Inflammatory macrophage treated with lipopolysaccharide for 1 hour (primary cell): ENCODE results near the gene ELP4.
A peak's percentile ranks its signal among the peaks of the same experiment; 100 is the strongest.
"Not testable (repeated sequence)": the region's sequence is repeated elsewhere in the genome, so short reads cannot be mapped to it uniquely, and the experiment has no call there.

ENCODE experiments used
- DNase-seq, 2 donors: peaks; one replicate each; pipeline ENCODE4 v3.0.0-alpha.2; 2020 to 2022

Gene ELP4

GRCh38 chr11:31509429-31510345 is at the start of gene ELP4, which contains the start of gene IMMP1L:
Gene ELP4, plus strand, starts transcription at chr11:31509767. Its CDS starts 18 bp downstream, at chr11:31509785.
Gene IMMP1L, minus strand, starts transcription at chr11:31509622. Its CDS starts 46,346 bp downstream, at chr11:31463276.
- peak; percentile 94 to 97 for DNase-seq

GRCh38 chr11:31464436-31464835 is 45.1 kb upstream of the ELP4 start:
- DNase-seq, result no peak

- no peak for DNase-seq
These were observed 35.5 kb upstream of the ELP4 start for GRCh38 chr11:31474083-31474482.

- no peak for DNase-seq
These were observed 31.9 kb upstream of the ELP4 start for GRCh38 chr11:31477528-31478222.

- no peak for DNase-seq
These were observed 31.4 kb upstream of the ELP4 start for GRCh38 chr11:31478223-31478590.

GRCh38 chr11:31479066-31479465 is 30.5 kb upstream of the ELP4 start:
- no peak for DNase-seq

GRCh38 chr11:31480930-31481329 is 28.6 kb upstream of the ELP4 start:
- DNase-seq, result no peak

GRCh38 chr11:31484497-31484896 is 25.1 kb upstream of the ELP4 start:
- no peak for DNase-seq

- DNase-seq, result peak; percentile 15 to 39
These were observed 21.7 kb upstream of the ELP4 start for GRCh38 chr11:31487848-31488247.

GRCh38 chr11:31492320-31492913 is 17.1 kb upstream of the ELP4 start:
- no peak for DNase-seq

- DNase-seq, result no peak
These were observed 16.3 kb upstream of the ELP4 start for GRCh38 chr11:31493235-31493634.

GRCh38 chr11:31493762-31494161 is 15.8 kb upstream of the ELP4 start:
- DNase-seq, result not testable (repeated sequence)

- no peak for DNase-seq
These were observed 9.9 kb upstream of the ELP4 start for GRCh38 chr11:31499576-31500178.

- no peak for DNase-seq
These were observed 9.0 kb upstream of the ELP4 start for GRCh38 chr11:31500560-31500959.

- peak in 1 of 2 donors; percentile 34 for DNase-seq
These were observed 527 bp upstream of the ELP4 start for GRCh38 chr11:31509051-31509428.

- no peak for DNase-seq
These were observed 2.5 kb downstream of the ELP4 start for GRCh38 chr11:31512117-31512516.

GRCh38 chr11:31521497-31522150 is 12.1 kb downstream of the ELP4 start:
- DNase-seq, result no peak

GRCh38 chr11:31529189-31529588 is 19.6 kb downstream of the ELP4 start:
- DNase-seq, result no peak

- no peak for DNase-seq
These were observed 20.1 kb downstream of the ELP4 start for GRCh38 chr11:31529701-31530100.

GRCh38 chr11:31531293-31531692 is 21.7 kb downstream of the ELP4 start:
- DNase-seq, result no peak

- DNase-seq, result no peak
These were observed 25.9 kb downstream of the ELP4 start for GRCh38 chr11:31535479-31535878.

GRCh38 chr11:31542862-31543261 is 33.3 kb downstream of the ELP4 start:
- DNase-seq, result no peak

GRCh38 chr11:31555938-31556337 is 46.4 kb downstream of the ELP4 start:
- DNase-seq, result no peak
